Gastroesophageal sphincter (tissue), 4 donors: ENCODE data around the gene SAAL1. TPM values are rescaled to one million over a fixed set of nuclear protein-coding genes. Genes with fewer than 3 reads are reported as not detected.
"Not testable (repeated sequence)": the region's sequence is repeated elsewhere in the genome, so short reads cannot be mapped to it uniquely, and the experiment has no call there.

Experiments used
- ATAC-seq: fragments of 150-250 bp; one replicate; pipeline ENCODE4 v1.9.1; 2016; ENCODE audit warnings: mild to moderate bottlenecking, moderate library complexity
- H3K27ac ChIP-seq, 4 donors: fragments of 200-600 bp; sonication (generic) in 3 of 4; 1 replicate in 3 of 4; 2 replicates in 1 of 4; pipeline ENCODE4 v1.5.1; 2016 to 2019
- H3K27me3 ChIP-seq: fragments of 200-600 bp; sonication (generic); one replicate; pipeline ENCODE4 v1.5.1; 2019
- H3K36me3 ChIP-seq, 2 donors: fragments of 200-600 bp; sonication (generic); one replicate each; pipeline ENCODE4 v1.5.1; 2019; ENCODE audit warnings: control low read depth in 1 of 2
- H3K4me1 ChIP-seq, 3 donors: fragments of 200-600 bp; sonication (generic); 1 replicate in 2 of 3; 2 replicates in 1 of 3; pipeline ENCODE4 v1.5.1; 2016 to 2019; ENCODE audit warnings: control low read depth in 2 of 3
- H3K4me3 ChIP-seq, 2 donors: fragments of 200-600 bp; sonication (generic); one replicate each; pipeline ENCODE4 v1.5.1; 2019; ENCODE audit warnings: mild to moderate bottlenecking in 1 of 2, moderate library complexity in 1 of 2
- H3K9me3 ChIP-seq, 3 donors: fragments of 200-600 bp; sonication (generic); one replicate each; pipeline ENCODE4 v1.5.1; 2017 to 2019; ENCODE audit warnings: control low read depth in 2 of 3
- CTCF ChIP-seq, 4 experiments: fragments of 200-600 bp in 2 of 4; fragments of 450-650 bp in 2 of 4; sonication (generic) in 1 of 4; IDR thresholded peaks; one replicate each; pipeline ENCODE4 v1.5.1; 2017 to 2019; ENCODE audit warnings: antibody characterized with exemption in 4 of 4, mild to moderate bottlenecking in 2 of 4, moderate library complexity in 2 of 4
- EP300 ChIP-seq: sonication (generic); formaldehyde crosslinking; IDR thresholded peaks from one replicate; pipeline ENCODE4 v1.6.1; 2017; ENCODE audit warnings: antibody characterized with exemption, mild to moderate bottlenecking
- POLR2A ChIP-seq, 2 donors: fragments of 450-650 bp; IDR thresholded peaks; one replicate each; pipeline ENCODE4 v1.6.1; 2017; ENCODE audit warnings: antibody characterized with exemption in 2 of 2, mild to moderate bottlenecking in 2 of 2, moderate library complexity in 1 of 2
- POLR2AphosphoS5 ChIP-seq: sonication (generic); formaldehyde crosslinking; IDR thresholded peaks from one replicate; pipeline ENCODE4 v1.6.1; 2017; ENCODE audit warnings: antibody characterized with exemption
- WGBS, 2 donors: methylation state at CpG; one replicate each; pipeline ENCODE4 v1.1.5; 2018; ENCODE audit warnings: low coverage in 1 of 2; 5-methylcytosine and 5-hydroxymethylcytosine counted together
- total RNA-seq, 4 donors: library from RNA; depleted of rRNA; stranded (reverse); fragments of >200 nt; gene quantifications; one replicate each; pipeline ENCODE4 v1.1.0, GENCODE V29; 2016

SAAL1 gene
- total RNA-seq, 4 donors from 2014 or later: 11.3 to 21.5 (median 14.4) TPM

DNA sequence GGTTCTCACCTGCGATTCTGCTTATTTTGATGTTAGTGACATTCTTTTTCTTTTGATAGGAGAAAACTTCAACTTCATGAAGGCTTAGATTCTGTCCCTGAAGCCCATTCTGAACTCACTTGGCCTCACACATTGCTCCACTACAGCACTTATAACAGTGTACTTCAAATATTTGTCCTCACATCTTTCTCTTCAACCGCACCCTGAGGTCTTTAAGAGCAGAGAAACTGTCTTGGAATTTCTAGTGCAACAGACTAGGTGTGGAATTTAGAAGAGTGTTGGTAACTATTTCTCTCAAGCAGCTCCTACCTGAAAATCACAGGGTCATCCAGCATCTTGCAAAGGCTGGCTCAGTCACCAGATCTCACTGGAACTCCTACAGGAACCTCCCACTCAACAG is 34.3 kb upstream of the SAAL1 start:
- Histone ChIP-seq H3K4me1 (no peaks in the 10 kb centered on the region), H3K27ac (no peak overlapping the region), H3K4me3 (no peak overlapping the region), H3K36me3 (no peaks in the 10 kb centered on the region), H3K9me3 (no peaks in the 10 kb centered on the region), H3K27me3 (peaks cover 9% of the 10 kb centered on the region)
- no peak for ATAC-seq
- 89 to 100% methylated on average over 2 of the region's 2 CpGs for WGBS, 2 donors
- TF ChIP-seq EP300: no peak
- TF ChIP-seq POLR2AphosphoS5: no peak
- no peak for TF ChIP-seq CTCF (IDR thresholded peaks at IDR 0.05)
- TF ChIP-seq POLR2A (IDR thresholded peaks at IDR 0.05): no peak

- Histone ChIP-seq H3K9me3 (no peaks in the 10 kb centered on the region), H3K27ac (no peak overlapping the region), H3K27me3 (peaks cover 4% of the 10 kb centered on the region), H3K36me3 (no peaks in the 10 kb centered on the region), H3K4me3 (no peak overlapping the region), H3K4me1 (no peaks in the 10 kb centered on the region)
- no peak for ATAC-seq
- 80 to 92% methylated on average over 2 to 26 of the region's 29 CpGs for WGBS, 2 donors
- no peak for TF ChIP-seq CTCF (IDR thresholded peaks at IDR 0.05)
- no peak for TF ChIP-seq EP300
Measured at GRCh38 chr11:18137186-18137800, 31.4 kb upstream of the SAAL1 start.

DNA sequence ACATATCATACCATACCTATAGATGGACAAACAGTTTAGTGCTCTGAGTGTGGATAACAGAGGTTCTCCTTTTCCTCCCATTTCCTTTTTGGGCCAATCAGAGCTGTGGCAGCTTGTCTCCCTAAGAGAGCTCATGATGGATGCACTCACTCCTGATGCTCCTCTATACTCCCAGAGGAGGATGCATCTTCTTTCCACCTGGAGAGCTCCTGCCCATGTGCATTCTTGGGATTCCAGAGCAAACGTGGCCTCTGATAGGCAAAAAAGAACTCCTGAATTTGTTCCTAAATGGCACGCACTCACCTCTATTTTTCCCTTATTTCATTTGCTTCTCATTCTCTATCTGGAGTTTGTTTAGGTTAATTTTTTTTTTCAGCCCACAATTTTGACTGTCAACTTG is 29.4 kb upstream of the SAAL1 start:
- no peaks in the 10 kb centered on the region for H3K9me3 ChIP-seq
- TF ChIP-seq POLR2A (IDR thresholded peaks at IDR 0.05) (no peak), CTCF (IDR thresholded peaks at IDR 0.05) (no peak), EP300 (no peak), POLR2AphosphoS5 (no peak)
- H3K27me3 ChIP-seq: no peaks in the 10 kb centered on the region
- no peak overlapping the region for H3K27ac ChIP-seq
- 36 to 40% methylated on average over 2 of the region's 2 CpGs for whole genome bisulfite sequencing, 2 donors
- no peak overlapping the region for H3K4me3 ChIP-seq
- no peaks in the 10 kb centered on the region for H3K4me1 ChIP-seq
- no peaks in the 10 kb centered on the region for H3K36me3 ChIP-seq
- ATAC-seq: no peak

DNA sequence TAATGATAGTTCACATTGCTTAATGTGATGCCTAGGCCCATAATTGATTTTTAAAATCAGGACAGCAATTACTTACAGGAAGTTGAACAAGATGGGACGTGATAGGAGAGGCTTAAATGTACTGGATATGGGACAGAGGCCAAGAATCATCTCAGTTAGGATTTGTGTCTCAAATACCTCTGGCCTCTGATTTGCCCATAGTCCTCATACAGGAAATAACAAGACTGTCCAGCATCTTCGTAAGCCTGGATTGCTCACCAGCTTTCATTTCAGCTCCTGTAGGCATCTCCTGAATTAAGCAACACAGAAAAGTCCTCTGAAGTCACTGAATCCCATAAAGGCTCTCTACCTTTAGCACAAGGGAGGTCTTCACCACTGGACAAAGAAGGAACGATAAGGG is 26.5 kb upstream of the SAAL1 start, which contains the start of gene MRGPRX3:
TSS of gene MRGPRX3 (plus strand) at position 231 of the 400 bp plus-strand sequence. CDS start 4,632 bp downstream, outside the sequence.
- TF ChIP-seq CTCF (IDR thresholded peaks at IDR 0.05): no peak
- TF ChIP-seq POLR2A (IDR thresholded peaks at IDR 0.05): no peak
- no peak for TF ChIP-seq EP300
- TF ChIP-seq POLR2AphosphoS5: no peak
- H3K4me3 ChIP-seq: no peak within 1 kb of the TSS
- H3K27me3 ChIP-seq: peaks cover 14% of the 10 kb centered on the region
- ATAC-seq: no peak
- H3K9me3 ChIP-seq: peaks cover 0 to 7% (median 0%) of the 10 kb centered on the region in 3 donors
- 69 to 75% methylated on average over 2 to 3 of the region's 3 CpGs for WGBS, 2 donors
- H3K27ac ChIP-seq: no peak within 1 kb of the TSS
- no peaks in the 10 kb centered on the region for H3K4me1 ChIP-seq
- no peaks in the 10 kb centered on the region for H3K36me3 ChIP-seq

DNA sequence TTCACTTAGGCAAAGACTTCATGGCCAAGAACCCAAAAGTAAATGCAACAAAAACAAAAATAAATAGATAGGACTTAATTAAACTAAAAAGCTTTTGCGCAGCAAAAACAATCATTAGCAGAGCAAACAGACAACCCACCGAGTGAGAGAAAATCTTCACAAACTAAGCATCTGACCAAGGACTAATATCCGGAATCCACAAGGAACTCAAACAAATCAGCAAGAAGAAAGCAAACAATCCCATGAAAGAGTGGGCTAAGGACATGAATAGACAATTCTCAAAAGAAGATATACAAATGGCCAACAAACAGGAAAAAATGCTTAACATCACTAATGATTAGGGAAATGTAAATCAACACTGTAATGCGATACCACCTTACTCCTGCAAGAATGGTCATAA is 25.2 kb upstream of the SAAL1 start:
- not testable (repeated sequence) for H3K27ac ChIP-seq, ATAC-seq
- WGBS, 2 donors: 92 to 100% methylated on average over 2 to 4 of the region's 4 CpGs

GRCh38 chr11:18121331-18121828 is 15.5 kb upstream of the SAAL1 start:
- H3K27me3 ChIP-seq: not testable (repeated sequence)

More for the DNA sequence above, 25.2 kb upstream of the SAAL1 start:
- not testable (repeated sequence) for H3K9me3 ChIP-seq, H3K4me3 ChIP-seq, H3K4me1 ChIP-seq, H3K36me3 ChIP-seq
- peaks cover 14% of the 10 kb centered on the region for H3K27me3 ChIP-seq

More at GRCh38 chr11:18121331-18121828, 15.5 kb upstream of the SAAL1 start:
- not testable (repeated sequence) for H3K4me1 ChIP-seq, H3K4me3 ChIP-seq, H3K9me3 ChIP-seq, H3K27ac ChIP-seq, ATAC-seq, H3K36me3 ChIP-seq
- 100% methylated on average over 2 of the region's 20 CpGs; no CpG with 5 or more reads in 1 of the 2 donors for WGBS, 2 donors
